DOHH2 (cell line): ENCODE data around the gene PALLD.

Experiments
- CTCF ChIP-seq: fragments of 200-600 bp; sonication (generic); IDR thresholded peaks from one replicate; pipeline ENCODE4 v1.5.1; 2014; ENCODE audit warnings: antibody characterized with exemption, mild to moderate bottlenecking, low read depth, low read length; ENCODE audit not compliant: poor library complexity, severe bottlenecking
- EZH2phosphoT487 ChIP-seq: fragments of 200-600 bp; sonication (generic); IDR thresholded peaks from 2 replicates; pipeline ENCODE4 v1.6.1; 2017; ENCODE audit warnings: borderline replicate concordance, mild to moderate bottlenecking, antibody characterized with exemption, low read length, moderate library complexity, mixed read lengths

GRCh38 chr4:168817370-168817769, 320.5 kb downstream of the PALLD start:
- TF ChIP-seq CTCF = no peak
- TF ChIP-seq EZH2phosphoT487 = no peak
